GM12891 (cell line): Measurements from ENCODE around the gene PHACTR3.

Experiments used
- PAX5 ChIP-seq: IDR thresholded peaks from 2 replicates; pipeline ENCODE4 v1.6.1; 2011; ENCODE audit warnings: low read length, moderate library complexity, mild to moderate bottlenecking; ENCODE audit not compliant: insufficient read depth, severe bottlenecking
- POLR2A ChIP-seq: IDR thresholded peaks from 2 replicates; pipeline ENCODE4 v1.6.1; 2011; ENCODE audit warnings: low read depth, low read length, control low read depth
- POLR2AphosphoS5 ChIP-seq: IDR thresholded peaks from 2 replicates; pipeline ENCODE4 v1.6.1; 2011; ENCODE audit warnings: low read depth, low read length, control low read depth

- TF ChIP-seq POLR2A: no peak
- TF ChIP-seq POLR2AphosphoS5: no peak
- no peak for TF ChIP-seq PAX5
These were observed 94.3 kb downstream of the PHACTR3 start for GRCh38 chr20:59698598-59698997.
